DOHH2 (cell line): ENCODE measurements around the gene RRM2.

ENCODE experiments used
- H3F3A ChIP-seq: fragments of 200-600 bp; sonication (generic), shearing (Covaris generic); 2 replicates; pipeline ENCODE4 v1.6.0; 2016; ENCODE audit warnings: antibody characterized with exemption, mild to moderate bottlenecking; ENCODE audit not compliant: control insufficient read depth, insufficient read depth
- H3K27ac ChIP-seq: fragments of 200-600 bp; sonication (generic); 2 replicates; pipeline ENCODE4 v1.5.1; 2014; ENCODE audit warnings: low read depth, mild to moderate bottlenecking, low read length, moderate library complexity
- H3K27me3 ChIP-seq: fragments of 200-600 bp; sonication (generic); 2 replicates; pipeline ENCODE4 v1.6.1; 2014; ENCODE audit warnings: mild to moderate bottlenecking, low read length, mixed read lengths; ENCODE audit not compliant: control insufficient read depth
- H3K36me3 ChIP-seq: fragments of 200-600 bp; sonication (generic); 2 replicates; pipeline ENCODE4 v1.6.1; 2014; ENCODE audit warnings: mild to moderate bottlenecking, low read length, moderate library complexity, mixed read lengths; ENCODE audit not compliant: control insufficient read depth
- H3K4me1 ChIP-seq: fragments of 200-600 bp; sonication (generic); 2 replicates; pipeline ENCODE4 v1.6.1; 2014; ENCODE audit warnings: mild to moderate bottlenecking, low read length, mixed read lengths; ENCODE audit not compliant: control insufficient read depth
- H3K4me2 ChIP-seq: fragments of 200-600 bp; sonication (generic); 2 replicates; pipeline ENCODE4 v1.6.0; 2014; ENCODE audit warnings: mild to moderate bottlenecking, low read length, moderate library complexity
- H3K4me3 ChIP-seq: fragments of 200-600 bp; sonication (generic); 2 replicates; pipeline ENCODE4 v1.5.1; 2014; ENCODE audit warnings: mild to moderate bottlenecking, low read length, mixed read lengths
- H3K79me2 ChIP-seq: fragments of 200-600 bp; sonication (generic); 2 replicates; pipeline ENCODE4 v1.6.1; 2014; ENCODE audit warnings: mild to moderate bottlenecking, low read length, mixed read lengths; ENCODE audit not compliant: control insufficient read depth
- H3K9me2 ChIP-seq: fragments of 200-600 bp; sonication (generic); replicated peaks from 2 replicates; pipeline ENCODE4 v1.6.1; 2014; ENCODE audit warnings: mild to moderate bottlenecking, low read length, mixed read lengths; ENCODE audit not compliant: control insufficient read depth
- H3K9me3 ChIP-seq: fragments of 200-600 bp; sonication (generic); 2 replicates; pipeline ENCODE4 v1.6.1; 2014; ENCODE audit warnings: antibody characterized with exemption, low read length, mixed read lengths; ENCODE audit not compliant: control insufficient read depth, insufficient read depth
- H4K20me1 ChIP-seq: fragments of 200-600 bp; sonication (generic); 2 replicates; pipeline ENCODE4 v1.6.0; 2014; ENCODE audit warnings: low read depth, mild to moderate bottlenecking, antibody characterized with exemption, low read length, moderate library complexity; ENCODE audit not compliant: control insufficient read depth, insufficient read depth
- CTCF ChIP-seq: fragments of 200-600 bp; sonication (generic); IDR thresholded peaks from one replicate; pipeline ENCODE4 v1.5.1; 2014; ENCODE audit warnings: antibody characterized with exemption, mild to moderate bottlenecking, low read depth, low read length; ENCODE audit not compliant: poor library complexity, severe bottlenecking
- EZH2phosphoT487 ChIP-seq: fragments of 200-600 bp; sonication (generic); IDR thresholded peaks from 2 replicates; pipeline ENCODE4 v1.6.1; 2017; ENCODE audit warnings: borderline replicate concordance, mild to moderate bottlenecking, antibody characterized with exemption, low read length, moderate library complexity, mixed read lengths

The RRM2 gene

GRCh38 chr2:10163498-10164486 is 41.3 kb downstream of the RRM2 start:
- Histone ChIP-seq H4K20me1 (0 out of 2 replicates have a peak, but pooled peaks cover 4% of the 10 kb centered on the region), H3K27me3 (no peaks in the 10 kb centered on the region), H3K27ac (no peak overlapping the region), H3K4me3 (no peak overlapping the region), H3F3A (no peaks in the 10 kb centered on the region), H3K4me1 (0 out of 2 replicates have a peak, but pooled peaks cover 2% of the 10 kb centered on the region), H3K9me2 (no peaks in the 10 kb centered on the region), H3K9me3 (no peaks in the 10 kb centered on the region), H3K36me3 (no peaks in the 10 kb centered on the region), H3K79me2 (no peaks in the 10 kb centered on the region), H3K4me2 (no peak overlapping the region)
- TF ChIP-seq CTCF (no peak), EZH2phosphoT487 (no peak)

GRCh38 chr2:10164601-10165000 is 42.1 kb downstream of the RRM2 start:
- H3K4me1 ChIP-seq: 0 out of 2 replicates have a peak, but pooled peaks cover 2% of the 10 kb centered on the region
- H4K20me1 ChIP-seq: 0 out of 2 replicates have a peak, but pooled peaks cover 4% of the 10 kb centered on the region
- H3K27ac ChIP-seq: no peak overlapping the region
- no peaks in the 10 kb centered on the region for H3K27me3 ChIP-seq
- no peaks in the 10 kb centered on the region for H3K9me2 ChIP-seq
- H3K79me2 ChIP-seq: no peaks in the 10 kb centered on the region
- H3K36me3 ChIP-seq: no peaks in the 10 kb centered on the region
- H3K4me3 ChIP-seq: no peak overlapping the region
- H3K4me2 ChIP-seq: no peak overlapping the region
- TF ChIP-seq EZH2phosphoT487 (no peak), CTCF (no peak)
- H3F3A ChIP-seq: no peaks in the 10 kb centered on the region
- H3K9me3 ChIP-seq: no peaks in the 10 kb centered on the region

- Histone ChIP-seq H3K9me3 (no peaks in the 10 kb centered on the region), H3K4me2 (no peak overlapping the region), H3K4me1 (0 out of 2 replicates have a peak, but pooled peaks cover 2% of the 10 kb centered on the region)
Measured at GRCh38 chr2:10165282-10165681, 42.7 kb downstream of the RRM2 start.

More at GRCh38 chr2:10165282-10165681, 42.7 kb downstream of the RRM2 start:
- no peaks in the 10 kb centered on the region for H3K36me3 ChIP-seq
- 0 out of 2 replicates have a peak, but pooled peaks cover 4% of the 10 kb centered on the region for H4K20me1 ChIP-seq
- no peak overlapping the region for H3K27ac ChIP-seq
- H3K27me3 ChIP-seq: no peaks in the 10 kb centered on the region
- no peaks in the 10 kb centered on the region for H3K9me2 ChIP-seq
- H3F3A ChIP-seq: no peaks in the 10 kb centered on the region
- H3K79me2 ChIP-seq: no peaks in the 10 kb centered on the region
- TF ChIP-seq CTCF: no peak
- TF ChIP-seq EZH2phosphoT487: no peak
- H3K4me3 ChIP-seq: no peak overlapping the region
